ENCODE measurements around the gene BLM.
A peak's percentile ranks its signal among the peaks of the same experiment; 100 is the strongest.
"Not testable (repeated sequence)": the region's sequence is repeated elsewhere in the genome, so short reads cannot be mapped to it uniquely, and the experiment has no call there.

BLM gene

DNA sequence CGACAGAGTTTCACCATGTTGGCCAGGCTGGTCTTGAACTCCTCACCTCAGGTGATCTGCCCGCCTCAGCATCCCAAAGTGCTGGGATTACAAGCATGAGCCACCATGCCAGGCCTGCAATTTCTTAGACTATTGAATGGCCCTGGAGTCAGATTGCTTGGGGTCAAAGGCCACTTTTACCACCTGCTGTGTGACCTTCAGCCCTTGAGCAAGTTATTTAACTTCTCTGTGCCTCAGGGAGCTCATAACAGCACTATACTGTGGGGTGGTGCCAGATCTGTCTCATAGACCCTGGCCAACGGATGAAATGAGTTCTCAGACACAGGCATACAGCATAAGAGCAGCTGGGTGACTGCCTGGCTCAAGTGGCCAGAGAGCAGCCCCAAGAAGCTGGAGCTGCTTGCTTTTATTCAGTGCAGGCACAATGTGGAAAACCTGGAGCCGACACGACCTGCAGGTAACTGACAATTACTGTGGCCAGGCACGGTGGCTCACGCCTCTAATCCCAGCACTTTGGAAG is 106.4 kb downstream of the BLM start:
- no peak for DNase-seq

- DNase-seq = not testable (repeated sequence)
Observed at GRCh38 chr15:90825115-90825899, 108.2 kb downstream of the BLM start.

GRCh38 chr15:90826206-90826885 is 109.2 kb downstream of the BLM start:
- DNase-seq = not testable (repeated sequence)

DNA sequence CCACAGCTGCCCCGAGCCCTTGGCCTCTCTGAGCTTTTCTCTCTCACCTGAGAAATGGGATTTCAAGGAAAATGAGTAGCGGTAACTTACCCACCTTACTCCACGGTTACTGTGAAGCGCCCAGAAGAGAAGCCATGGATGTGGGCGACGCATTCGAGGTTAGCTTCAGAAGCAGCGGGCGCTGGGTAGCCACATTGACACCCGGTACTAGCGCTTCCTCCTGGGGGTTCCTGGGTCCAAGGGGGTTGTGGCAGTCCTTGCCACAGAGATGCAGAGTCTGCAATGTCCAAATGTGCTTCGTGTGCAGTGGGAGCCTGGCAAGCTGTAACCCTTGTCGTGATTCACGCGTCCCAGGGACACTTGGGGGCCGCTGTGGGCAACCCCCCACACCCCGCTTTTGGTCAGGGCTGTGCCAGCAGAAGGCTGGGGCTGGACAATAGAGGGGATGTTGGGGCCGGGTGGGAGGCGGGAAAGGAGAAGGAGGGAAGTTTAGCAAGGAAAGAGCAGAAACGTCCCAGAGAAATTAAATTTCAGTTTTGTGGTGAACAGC is 109.8 kb downstream of the BLM start:
- DNase-seq = no peak

DNA sequence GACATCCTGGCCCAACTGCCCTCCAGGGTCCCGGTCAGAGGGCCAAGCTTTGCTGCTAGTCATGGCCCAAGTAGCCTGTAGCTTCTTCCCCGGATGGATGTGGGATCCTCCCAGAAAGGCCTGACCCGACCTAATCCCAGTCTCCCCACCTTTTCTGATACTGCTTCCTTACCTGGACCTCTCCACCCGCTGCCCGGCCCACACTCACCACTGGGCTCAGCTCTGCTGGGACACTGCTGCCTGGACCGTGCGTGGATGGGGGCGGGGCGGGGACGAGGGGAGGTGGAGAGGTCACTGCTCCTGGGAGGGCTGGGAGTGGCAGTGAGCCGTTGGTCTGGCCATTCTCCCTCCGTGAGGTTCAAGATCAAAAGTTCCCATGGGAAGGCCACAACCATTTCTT is 111.0 kb downstream of the BLM start:
- no peak for DNase-seq

DNA sequence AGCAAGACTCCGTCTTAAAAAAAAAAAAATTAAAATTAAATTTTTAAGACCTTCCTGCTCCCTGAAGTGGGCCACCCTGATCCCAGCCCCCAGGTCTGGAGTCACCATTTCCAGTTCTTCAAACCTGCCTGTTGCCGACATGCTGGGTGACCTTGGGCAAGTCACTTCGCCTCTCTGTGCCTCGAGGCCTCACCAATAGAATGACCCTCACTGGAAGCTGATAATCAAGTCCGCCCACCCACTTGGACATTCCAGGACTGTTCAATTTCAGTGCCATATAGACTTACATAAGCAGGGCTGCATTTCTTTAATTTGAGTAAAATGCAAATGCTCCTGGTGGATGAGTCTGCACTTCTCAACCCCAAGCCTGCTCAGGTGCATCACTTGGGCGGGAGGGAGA is 112.0 kb downstream of the BLM start:
- DNase-seq = no peak

- peak; percentile 73 for DNase-seq
Observed at GRCh38 chr15:90829942-90830440, 112.8 kb downstream of the BLM start.

DNA sequence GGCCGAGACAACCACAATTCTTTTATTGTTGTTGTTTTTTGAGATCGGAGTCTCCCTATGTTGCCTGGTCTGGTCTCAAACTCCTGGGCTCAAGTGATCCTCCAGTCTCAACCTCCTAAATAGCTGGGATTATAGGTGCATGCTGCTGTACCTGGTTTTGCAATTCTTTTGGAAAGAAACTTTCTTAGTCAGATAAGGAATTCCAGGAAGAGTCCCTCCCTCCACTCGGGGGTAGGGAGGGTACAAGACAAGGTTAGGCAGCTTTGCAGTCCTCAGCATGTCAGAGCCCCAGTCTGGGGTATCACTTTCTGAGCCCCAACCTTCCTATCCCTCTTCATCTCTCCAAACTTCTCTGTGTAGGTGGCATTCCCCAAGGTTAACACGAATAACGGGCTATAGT is 117.5 kb downstream of the BLM start:
- DNase-seq = no peak

DNA sequence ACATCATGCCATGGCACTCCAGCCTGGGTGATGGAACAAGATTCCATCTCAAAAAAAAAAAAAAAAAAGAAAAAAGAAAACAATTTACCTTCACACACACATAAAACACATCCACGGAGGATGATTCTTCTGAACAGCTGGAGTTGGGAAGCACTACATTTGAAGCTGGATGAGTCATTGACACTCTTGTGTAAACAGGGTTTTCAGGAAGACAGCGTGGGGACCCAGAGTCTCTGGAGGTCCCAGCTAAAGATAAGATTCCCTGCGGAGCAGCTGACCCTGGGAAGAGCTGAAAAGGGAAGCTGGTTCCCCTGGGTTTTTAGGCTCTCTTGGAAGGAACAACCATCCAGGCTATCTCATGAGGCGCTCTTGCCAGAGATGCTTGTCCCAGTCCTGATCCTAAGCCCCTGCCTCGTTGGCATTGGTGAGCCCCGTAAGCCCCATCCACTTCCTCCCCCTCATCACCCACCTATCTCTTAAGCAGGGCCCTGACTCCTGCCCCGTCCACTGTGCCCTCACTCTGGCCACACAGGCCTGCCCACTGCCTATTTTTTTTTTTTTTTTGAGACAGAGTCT is 119.2 kb downstream of the BLM start:
- DNase-seq = peak in 1 of 2 experiments; percentile 22

DNA sequence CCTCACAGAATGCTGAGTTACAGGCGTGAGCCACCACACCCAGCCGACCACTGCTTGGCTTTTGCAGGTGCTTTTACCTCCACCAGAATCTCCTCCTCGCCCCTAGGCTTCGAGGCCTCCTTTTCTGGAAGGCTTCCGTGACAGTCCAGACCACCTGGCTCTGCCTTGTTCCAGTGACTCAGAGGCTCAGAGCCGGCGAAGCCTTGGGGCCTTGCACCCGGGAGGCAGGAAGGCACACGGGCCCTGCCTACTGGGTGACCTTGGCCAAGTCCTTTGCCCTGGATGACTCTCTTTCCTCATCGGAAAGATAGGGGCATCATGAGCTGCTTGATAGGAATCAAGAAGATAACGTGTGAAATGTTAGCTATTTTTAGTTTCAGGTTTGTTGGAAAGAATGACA is 119.9 kb downstream of the BLM start:
- no peak for DNase-seq

GRCh38 chr15:90838139-90838538 is 121.0 kb downstream of the BLM start:
- peak in 1 of 2 experiments; percentile 18 for DNase-seq

DNA sequence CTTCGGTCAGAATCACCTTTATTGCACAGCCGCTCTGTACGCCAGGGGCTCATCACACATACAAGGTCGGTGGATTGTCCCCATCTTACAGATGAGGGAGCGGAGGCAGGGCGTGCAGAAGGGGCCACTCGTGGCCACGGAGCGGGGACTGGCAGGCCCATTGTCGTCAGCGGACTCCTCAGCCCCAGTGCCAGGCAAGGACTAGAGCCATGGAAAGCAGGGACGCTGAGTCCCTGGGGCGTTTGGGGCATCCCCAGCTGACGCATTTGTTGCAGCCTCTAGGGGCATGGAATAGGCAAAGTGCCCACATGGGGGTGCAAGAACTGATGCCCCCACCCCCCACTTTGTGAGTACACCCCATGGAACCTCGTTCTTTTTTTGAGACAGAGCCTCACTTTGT is 121.4 kb downstream of the BLM start:
- no peak for DNase-seq

GRCh38 chr15:90839187-90840071 is 122.3 kb downstream of the BLM start:
- DNase-seq = peak; percentile 92 to 93

- DNase-seq = no peak
Observed at GRCh38 chr15:90840157-90840855, 123.2 kb downstream of the BLM start.

DNA sequence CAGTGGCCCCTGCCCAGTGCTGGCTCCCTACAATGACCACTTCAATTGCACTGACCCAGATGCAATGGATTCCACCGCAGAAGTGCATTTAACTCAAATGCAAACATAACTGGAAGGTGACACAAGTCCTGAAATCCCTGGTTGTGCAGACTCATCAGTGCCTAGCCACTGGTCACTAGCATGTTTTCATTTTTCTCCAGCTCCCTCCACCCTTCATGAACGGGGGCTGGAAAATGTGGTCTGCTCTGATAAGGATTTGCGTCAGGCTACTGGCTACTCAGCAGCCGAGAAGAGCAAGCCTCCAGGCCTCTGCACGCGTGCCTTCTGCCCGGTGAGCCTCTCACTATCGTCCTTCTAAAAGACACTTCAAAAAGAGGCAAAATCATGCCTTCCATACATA is 123.8 kb downstream of the BLM start:
- DNase-seq = no peak

GRCh38 chr15:90844696-90845095 is 127.5 kb downstream of the BLM start:
- no peak for DNase-seq

DNA sequence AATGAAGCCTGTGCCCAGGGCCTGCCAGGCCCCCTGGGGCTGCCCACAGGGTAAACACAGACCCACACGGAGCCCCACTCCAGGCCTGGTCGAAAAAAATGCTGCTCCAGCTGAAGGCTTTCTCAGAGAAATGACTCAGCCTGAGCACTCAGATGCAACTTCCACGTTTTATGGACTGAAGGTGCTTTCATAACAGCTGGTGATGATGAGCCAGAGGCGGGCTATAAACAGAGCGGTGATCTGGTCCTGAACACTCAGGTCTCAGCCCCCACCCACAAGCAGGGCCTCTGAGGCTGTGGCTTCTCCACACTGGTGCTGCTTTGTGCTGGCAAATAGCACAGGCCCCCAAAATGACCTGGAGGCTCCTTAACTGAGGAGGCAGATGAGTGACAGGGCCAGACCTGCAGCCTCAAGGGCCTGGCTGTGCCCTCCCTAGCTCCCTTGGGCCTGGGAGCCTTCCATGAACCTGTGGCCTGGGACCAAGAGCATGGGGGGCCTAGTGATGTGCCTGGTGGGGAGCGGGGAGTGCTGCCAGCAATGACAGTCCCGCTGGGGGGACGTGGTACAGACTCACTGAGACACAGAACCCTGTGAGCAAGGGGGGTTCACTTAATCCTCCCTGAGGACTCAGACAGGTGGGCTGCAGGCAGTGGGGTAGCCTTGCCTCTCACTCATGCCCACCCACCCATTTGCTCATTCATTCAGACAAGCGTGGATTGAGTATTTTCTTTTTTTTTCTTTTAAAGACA is 128.2 kb downstream of the BLM start:
- peak; percentile 64 to 73 for DNase-seq

DNA sequence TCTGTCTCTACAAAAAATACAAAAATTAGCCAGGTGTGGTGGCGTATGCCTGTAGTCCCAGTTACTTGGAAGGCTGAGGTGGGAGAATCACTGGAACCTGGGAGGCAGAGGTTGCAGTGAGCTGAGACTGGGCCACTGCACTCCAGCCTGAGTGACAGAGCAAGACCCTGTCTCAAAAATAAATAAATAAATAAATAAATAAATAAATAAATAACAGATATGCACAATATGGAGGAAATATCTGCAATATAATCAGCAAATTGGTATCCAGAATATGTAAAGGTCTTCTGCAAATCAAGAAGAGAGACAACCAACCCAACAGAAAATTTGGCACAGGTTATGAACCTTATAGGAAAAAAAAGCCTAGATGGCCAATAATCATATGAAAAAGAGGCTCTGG is 132.3 kb downstream of the BLM start:
- not testable (repeated sequence) for DNase-seq

DNA sequence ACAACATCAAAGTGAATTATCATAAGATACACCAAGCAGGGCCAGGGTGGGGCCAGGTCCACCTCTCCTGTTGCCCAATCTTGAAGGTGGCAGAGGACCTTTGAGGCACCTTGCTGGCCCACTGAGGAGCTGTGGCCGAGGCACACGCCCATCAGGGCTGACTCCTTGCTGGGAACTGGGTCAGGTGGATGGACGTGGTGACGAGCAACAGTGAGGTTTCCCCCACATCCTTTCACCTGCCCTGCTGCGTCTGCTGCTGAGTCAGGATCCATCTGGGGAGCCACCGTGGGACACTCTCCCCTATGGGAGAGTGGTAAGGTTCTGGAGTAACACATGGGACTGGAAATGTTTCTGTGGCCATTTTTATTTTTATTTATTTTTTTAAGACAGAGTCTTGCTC is 134.0 kb downstream of the BLM start:
- no peak for DNase-seq

GRCh38 chr15:90851940-90852339 is 134.8 kb downstream of the BLM start:
- DNase-seq = no peak

GRCh38 chr15:90855139-90855538 is 138.0 kb downstream of the BLM start:
- no peak for DNase-seq

Measured in Kasumi-1 (cell line).